ENCODE measurements around the gene ATP6V1E1.
A peak's percentile ranks its signal among the peaks of the same experiment; 100 is the strongest.
"Not testable (repeated sequence)": the region's sequence is repeated elsewhere in the genome, so short reads cannot be mapped to it uniquely, and the experiment has no call there.

ATP6V1E1 gene

DNA sequence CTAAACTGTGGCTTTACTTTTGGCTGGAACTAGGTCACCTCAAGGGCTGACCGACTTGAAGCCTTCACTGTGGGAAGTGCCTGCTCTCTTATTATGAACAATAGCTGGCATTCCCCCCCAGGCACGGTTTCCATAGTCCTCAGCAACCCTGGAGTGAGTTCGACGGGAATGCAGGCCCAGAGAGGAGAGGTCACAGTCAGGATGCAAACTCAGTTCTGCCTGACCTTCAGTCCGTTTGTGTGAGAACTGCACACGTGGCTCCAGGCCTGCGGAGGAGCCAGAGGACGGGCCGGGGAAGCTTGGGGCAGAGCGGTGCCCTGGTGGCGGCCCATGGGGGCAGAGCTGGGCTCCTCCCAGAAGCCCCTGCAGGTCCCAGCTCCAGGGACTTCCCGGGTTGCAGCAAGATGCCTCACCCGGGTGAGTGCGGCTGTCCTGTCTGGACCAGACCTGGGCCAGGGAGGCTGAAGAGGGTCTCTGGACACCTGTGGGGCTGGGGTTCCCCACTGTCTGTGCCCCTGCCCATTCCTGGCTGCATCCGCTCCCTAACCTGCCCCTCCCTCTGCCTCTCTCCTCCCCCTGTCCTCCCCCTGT is 48.0 kb downstream of the ATP6V1E1 start:
- no peak for DNase-seq

DNA sequence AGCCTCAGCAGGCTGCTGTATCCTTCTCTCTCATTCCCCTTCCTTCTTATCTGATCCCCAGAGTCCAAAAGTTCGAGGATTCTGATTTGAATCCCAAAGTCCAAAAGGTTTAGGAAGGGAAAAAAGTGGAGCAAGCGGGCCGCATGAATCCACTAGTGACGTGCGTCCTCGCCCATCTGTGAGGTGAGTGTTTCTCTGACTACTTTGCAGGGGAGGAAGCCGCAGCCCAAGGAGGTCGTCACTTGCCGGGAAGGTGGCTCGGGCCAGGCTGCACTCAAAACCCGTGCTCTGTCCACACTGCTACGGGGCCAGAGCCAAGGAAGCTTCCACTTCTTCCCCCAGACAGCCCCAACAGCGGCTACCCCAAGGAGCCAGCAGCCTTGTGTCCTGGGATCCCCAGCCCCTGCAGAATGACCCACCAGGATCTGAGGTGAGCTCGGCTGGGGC is 49.0 kb downstream of the ATP6V1E1 start:
- DNase-seq: no peak

DNA sequence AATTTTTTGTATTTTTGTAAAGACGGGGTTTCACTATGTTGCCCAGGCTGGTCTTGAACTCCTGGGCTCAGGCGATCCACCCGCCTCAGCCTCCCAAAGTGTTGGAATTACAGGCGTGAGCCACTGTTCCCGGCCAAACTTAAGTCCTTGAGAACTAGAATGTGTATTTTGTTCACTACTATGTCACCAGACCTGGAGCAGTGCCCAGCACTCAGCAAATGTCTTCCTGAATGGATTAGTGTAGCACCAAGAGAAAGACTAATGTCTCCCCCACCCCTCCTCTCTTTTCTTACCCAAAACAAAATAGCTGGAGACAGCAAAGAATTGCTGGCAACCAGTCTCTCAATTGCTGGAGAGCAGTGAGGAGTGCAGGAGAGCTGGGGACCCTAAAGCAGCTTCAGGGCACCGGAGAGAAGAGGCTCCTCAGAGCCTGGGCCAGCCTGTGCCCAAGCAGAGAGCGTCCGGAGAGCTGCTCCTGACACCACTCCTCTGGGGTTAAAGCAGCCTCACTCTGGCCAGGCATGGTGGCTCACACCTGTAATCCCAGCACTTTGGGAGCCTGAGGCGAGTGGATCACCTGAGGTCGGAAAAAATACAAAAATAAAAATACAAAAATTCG is 50.3 kb downstream of the ATP6V1E1 start:
- no peak for DNase-seq

DNA sequence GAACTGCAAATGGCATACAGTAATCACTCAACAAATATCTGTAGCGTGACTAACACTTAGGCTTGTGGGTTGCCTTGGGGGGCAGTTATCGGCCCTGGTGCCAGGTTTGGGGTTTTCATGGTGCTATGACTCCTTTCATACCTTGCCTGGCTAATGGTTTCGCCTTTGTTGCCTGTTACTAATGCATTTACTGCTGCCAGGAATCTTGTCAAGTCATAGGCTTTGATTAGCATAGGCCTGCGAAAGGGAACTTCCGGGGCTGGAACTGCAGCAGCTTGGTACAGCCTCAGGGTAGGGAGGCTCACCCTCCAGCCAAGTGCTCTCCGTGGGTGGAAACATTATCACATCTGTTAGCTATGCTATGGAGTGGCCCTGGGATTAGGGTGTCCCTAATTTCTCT is 52.1 kb downstream of the ATP6V1E1 start:
- DNase-seq: peak; percentile 11

DNA sequence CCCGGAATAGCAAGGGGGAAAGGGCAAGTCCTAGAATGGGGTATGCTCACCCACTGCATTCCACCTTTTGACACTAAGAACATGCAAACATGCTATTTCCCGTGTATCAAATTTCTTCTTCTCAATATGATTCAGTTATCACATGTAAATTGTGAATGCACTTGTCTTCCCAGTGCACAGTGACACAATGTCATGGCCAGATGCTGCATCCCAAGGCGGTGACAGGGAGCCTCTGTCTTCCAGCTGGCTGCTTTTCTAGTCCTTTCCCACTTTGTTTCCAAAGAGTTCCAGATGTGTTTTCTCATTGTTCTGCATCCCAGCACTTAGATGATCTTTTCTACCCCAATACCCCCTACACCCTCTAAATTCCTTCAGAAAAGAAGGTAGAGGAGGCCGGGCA is 52.9 kb downstream of the ATP6V1E1 start:
- no peak for DNase-seq

DNA sequence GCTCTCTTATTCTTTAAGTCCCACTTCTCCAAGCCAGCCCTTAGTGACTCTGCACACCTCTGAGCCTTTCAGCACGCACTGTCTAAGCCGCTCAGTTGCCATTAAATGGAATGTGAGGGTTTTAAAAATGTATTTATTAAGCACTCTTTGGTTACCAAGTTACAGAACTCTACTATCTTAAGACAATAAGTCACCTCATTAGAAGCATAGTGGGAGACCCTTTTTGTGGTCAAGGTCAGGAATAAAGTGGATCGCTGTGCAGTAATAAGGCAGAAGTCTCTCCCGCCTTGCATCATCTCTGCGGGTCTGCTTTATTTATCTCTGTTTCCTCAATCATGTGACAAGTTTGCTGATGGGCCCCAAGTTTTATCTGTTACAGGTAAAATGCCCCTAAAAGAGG is 53.4 kb downstream of the ATP6V1E1 start:
- DNase-seq: no peak

DNA sequence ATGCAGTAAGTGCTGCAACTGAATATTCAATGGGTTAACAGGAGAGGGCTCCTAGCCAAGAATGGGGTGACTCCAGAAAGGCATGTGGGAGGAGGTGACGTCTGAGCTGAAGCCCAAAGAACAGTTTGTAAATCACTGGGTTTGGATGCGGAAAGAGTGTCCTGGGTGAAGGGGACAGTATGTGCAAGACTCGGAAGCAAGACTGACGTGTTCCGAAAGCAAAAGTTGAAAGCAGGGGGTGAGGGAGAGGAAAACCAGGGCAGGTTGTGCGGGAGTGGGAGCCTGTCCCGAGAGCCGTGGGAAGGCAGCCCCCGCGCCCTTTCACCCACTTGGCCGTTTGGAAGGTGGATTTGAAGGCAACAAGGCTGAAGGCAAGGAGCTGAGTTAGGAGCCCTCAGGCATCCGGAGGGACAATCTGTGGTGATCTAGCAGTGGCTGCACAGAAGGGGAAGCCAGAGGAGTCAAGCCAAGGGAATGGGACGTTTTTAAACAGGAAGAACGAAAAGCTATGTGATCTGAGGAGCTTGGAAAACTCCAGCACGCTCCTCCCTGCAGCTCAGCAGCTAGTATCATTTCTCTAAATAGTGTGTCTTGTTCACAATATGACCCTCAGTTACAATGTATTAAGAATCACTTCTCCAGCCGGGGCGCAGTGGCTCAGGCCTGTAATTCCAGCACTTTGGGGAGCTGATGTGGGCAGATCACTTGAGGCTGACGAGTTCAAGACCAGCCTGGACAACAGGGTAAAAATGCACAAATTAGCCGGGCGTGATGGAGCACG is 57.5 kb downstream of the ATP6V1E1 start:
- no peak for DNase-seq

DNA sequence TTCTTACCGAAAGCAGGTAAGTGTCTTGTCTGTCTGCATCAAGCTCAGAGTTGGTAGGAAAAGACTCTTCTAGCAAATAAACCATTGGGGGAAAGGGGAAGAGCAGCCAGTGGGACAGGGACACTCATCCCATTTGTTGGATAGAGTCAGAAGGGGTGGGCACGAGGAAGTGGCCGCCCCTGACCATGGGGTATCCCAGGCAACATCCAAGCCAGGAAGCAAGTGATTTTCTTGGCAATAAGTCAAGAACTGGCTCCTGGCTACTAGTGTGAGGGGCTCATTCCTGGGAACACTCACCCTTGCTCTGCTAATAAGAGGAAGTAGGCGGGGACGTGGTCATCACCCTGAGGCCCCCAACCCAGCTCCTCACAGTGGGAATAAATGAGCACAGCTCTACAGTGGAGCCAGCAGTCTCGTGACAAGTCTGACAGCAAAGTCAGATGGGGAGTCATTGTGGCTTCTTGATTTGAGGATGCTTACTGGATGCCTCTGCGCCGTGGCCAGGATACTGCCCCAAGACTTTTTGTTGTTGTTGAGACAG is 58.5 kb downstream of the ATP6V1E1 start:
- no peak for DNase-seq

DNA sequence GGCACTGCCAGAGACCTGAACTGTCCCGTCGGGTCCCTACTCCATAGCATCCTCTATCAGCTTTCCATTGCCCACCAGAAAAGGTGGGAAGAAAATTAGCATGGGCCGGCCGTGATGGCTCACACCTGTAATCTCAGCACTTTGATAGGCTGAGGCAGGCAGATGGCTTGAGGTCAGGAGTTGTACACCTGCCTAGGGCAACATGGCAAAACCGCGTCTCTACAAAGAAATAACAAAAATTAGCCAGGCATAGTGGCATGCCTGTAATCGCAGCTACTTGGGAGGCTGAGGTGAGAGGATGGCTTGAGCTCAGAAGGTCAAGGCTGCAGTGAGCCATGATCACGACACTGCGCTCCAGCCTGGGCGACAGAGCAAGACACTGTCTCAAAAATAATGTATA is 61.8 kb downstream of the ATP6V1E1 start:
- no peak for DNase-seq

DNA sequence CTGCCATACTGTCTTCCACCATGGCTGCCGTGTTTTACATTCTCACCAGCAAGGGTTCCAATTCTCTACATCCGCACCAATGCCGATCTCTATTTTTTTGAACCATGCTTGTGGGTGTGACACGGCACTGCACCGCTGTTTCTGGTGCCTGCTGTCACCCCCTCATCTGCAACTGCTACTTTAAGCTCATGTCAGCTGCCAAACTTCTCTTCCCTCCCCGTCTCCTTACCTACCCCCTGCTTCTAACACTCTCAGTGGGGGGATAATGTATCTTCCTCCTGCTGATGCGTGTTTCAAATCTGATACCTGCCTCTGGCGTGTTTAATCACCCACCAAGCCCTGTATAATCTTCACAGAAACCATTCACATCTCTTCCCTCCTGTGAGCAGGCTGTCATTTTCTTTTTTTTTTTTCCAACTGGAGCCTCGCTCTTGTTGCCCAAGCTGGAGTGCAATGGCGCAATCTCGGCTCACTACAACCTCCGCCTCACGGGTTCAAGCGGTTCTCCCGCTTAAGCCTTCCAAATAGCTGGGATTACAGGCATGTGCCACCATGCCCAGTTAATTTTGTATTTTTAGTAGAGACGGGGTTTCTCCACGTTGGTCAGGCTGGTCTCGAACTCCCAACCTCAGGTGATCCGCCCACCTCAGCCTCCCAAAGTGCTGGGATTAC is 62.4 kb downstream of the ATP6V1E1 start:
- not testable (repeated sequence) for DNase-seq

DNA sequence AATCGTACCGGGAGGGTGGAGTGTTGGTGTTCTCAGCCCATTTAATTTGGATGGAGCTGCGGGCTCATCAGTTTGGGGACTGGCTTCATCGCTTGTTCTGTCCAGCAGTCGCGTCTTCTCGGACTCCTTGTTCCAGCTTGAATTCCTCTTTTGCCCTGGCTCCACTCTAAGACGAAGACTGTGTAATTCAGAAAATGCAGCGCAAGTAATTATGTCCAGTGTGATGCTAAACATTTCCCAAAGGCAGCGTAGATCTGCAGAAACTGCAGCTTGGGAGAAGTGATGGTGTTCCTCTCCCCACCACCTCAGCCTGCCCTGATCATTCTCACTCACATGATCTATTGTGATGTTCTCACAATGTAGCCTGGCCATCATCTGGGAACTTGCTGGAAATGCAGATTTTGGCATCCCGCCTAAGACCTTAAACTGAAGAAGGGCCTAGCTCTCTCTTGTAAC is 64.6 kb downstream of the ATP6V1E1 start:
- no peak for DNase-seq

DNA sequence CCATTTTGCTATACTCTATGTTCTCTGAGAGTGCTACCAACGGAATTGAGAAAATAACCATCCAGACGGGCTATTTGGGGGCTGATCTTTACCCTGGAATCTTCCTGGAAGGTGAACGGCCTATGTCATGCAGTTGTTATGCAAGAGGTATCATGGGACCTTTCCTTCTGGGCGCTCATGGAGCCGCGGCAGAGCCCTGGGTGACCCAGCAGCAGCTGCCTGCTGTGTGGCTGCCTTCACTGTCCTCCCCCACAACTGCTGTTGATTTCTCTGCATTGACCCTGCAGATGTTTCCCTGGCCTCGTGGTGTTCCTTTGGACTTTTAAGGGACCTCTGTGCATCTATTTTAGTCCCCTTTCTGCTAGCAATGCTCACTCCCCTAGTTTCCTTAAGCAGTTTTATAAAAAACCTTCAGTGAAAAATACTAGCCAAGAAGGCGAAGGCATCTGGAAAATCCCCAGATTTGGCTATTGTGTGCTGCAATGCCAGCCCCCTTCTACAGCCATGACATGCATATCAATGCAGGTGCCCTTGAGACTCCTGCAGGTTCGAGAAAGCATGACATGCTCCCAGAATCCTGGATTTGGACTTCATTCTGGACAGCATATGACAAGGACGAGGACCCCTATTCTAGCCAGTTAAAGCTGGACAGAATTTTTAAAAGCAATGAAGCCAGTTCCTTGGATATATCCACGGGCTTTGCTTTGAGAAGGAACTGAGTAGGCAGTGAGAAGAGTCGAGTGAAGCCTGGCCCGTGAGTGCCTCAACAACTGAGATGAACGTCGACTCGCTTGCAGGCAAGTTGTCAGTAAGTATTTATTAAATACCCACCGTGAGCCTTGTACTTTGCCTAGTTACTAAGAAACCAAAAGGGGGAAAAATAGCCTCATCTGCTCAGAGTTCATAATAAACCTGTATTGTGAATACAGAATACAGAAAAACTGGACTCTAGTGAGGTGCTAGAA is 65.4 kb downstream of the ATP6V1E1 start, which contains the start of gene SLC25A18:
Gene SLC25A18, plus strand, starts transcription at position 593 of the 965 bp plus-strand sequence. CDS start 16,447 bp downstream, outside the sequence.
- no peak for DNase-seq

DNA sequence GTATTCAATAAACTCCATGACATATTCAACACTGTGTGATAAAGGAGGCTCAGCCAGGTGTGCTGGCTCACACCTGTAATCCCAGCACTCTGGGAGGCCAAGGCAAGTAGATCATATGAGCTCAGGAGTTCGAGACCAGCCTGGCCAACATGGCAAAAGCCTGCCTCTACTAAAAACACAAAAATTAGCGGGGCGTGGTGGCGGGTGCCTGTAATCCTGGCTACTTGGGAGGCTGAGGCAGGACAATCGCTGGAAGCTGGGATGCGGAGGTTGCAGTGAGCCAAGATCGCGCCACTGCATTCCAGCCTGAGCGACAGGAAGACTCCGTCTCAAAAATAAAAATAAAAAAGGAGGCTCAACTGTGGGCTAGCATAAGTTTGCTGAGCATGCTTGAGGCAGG is 69.4 kb downstream of the ATP6V1E1 start:
- no peak for DNase-seq

DNA sequence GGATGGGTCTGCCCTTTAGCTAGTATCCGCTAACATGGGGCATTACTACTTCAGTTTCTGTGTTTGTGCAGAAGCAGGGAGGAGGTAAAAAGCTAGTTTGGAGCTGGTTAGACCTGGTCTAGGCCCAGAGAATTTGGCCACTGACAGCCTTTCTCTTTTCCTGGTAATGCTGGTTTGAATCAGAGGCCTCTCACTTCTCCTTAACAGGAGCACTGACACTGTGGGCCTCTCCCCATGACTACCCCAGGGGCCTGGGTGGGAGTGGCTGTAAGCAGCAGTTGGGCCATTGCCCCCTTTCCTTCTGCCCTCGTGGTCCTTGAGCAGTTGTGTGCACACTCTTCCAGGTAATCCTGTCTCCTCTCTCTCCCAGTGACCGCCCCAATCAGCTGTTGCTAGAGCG is 73.7 kb downstream of the ATP6V1E1 start:
- no peak for DNase-seq

DNA sequence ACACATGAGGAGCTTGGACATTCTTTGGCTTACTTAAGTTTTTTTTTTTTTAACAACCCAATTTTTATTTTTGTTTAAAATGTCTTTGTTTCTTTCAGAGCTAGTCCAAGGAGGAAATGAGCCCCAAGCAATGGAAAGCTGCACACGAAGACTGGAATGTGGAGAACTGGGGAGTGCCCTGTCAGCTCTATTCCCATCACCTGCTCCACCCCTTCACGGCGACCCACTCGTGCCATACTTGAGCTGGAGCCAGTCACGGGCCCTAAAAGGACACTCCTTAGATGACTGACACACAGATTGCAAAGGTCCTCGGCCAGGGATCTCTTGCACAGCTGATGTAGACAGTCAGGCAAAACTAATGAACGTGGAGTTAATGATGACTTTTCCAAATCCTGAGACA is 75.8 kb downstream of the ATP6V1E1 start:
- no peak for DNase-seq

DNA sequence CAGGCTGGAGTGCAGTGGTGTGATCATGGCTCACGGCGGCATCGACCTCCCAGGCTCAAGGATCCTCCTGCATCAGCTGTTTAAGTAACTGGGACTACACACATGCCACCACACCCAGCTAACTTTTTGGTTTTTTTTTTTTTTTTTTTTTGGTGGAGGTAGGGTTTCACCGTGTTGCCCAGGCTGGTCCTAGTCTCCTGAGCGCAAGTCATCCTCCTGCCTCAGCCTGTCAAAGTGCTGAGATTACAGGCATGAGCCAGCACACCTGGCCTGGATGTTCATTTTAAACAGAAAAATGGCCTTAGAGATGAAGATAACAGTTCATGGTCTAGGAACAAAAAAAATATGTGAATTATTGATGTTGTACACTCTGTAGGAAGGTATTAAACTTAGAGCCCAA is 78.9 kb downstream of the ATP6V1E1 start:
- DNase-seq: no peak

DNA sequence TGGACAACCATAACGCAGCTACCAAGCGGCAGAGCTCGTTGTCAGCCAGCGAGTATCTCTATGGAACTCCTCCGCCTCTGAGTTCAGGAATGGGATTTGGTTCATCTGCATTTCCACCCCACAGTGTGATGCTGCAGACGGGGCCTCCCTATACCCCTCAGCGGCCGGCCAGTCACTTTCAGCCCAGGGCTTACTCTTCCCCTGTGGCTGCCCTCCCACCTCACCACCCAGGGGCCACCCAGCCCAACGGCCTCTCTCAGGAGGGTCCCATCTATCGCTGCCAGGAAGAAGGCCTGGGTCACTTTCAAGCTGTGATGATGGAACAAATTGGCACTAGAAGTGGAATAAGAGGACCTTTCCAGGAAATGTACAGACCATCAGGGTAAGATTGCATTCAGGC is 79.4 kb downstream of the ATP6V1E1 start:
- DNase-seq: no peak

DNA sequence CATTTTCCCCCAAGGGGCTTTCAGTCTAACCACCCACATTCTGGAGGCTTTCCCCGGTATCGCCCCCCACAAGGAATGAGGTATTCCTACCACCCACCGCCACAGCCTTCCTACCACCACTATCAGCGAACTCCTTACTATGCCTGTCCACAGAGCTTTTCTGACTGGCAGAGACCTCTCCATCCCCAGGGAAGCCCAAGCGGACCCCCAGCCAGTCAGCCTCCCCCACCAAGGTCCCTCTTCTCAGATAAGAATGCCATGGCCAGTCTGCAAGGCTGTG is 79.9 kb downstream of the ATP6V1E1 start:
- DNase-seq: no peak

DNA sequence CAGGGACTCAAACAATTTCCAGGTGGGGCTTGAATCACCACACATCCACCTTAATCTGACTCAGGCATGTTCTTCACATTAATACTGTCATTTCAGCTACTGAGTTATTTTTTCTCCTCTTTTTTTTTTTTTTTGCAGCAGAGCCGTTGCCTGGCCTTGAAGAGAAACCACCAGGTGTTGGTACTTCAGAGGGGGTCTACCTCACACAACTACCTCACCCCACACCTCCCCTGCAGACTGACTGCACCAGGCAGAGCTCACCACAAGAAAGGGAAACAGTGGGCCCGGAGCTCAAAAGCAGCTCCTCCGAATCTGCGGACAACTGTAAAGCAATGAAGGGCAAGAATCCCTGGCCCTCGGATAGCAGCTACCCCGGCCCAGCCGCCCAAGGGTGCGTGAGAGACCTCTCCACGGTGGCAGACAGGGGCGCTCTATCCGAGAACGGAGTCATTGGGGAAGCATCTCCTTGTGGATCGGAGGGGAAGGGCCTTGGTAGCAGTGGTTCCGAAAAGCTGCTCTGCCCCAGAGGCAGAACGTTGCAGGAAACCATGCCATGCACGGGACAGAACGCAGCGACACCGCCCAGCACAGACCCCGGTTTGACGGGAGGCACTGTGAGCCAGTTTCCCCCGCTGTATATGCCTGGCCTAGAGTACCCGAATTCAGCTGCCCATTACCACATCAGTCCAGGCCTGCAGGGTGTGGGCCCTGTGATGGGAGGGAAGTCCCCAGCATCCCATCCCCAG is 80.4 kb downstream of the ATP6V1E1 start:
- no peak for DNase-seq

DNA sequence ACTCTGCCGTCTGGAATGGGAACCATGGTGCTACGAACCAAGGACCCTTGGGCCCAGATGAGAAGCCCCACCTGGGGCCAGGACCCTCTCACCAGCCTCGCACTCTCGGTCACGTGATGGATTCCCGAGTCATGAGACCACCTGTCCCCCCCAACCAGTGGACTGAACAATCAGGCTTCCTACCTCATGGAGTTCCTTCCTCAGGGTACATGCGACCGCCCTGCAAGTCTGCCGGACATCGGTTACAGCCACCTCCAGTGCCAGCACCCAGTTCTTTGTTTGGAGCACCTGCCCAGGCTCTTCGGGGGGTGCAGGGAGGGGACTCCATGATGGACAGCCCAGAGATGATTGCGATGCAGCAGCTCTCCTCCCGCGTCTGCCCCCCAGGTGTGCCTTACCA is 86.1 kb downstream of the ATP6V1E1 start:
- DNase-seq: no peak

Data from activated CD4-positive, alpha-beta T cell treated with anti-CD3 and anti-CD28 coated beads for 48 hours (primary cell).